Measurements from ENCODE around the gene CALN1.

CALN1 gene

DNA sequence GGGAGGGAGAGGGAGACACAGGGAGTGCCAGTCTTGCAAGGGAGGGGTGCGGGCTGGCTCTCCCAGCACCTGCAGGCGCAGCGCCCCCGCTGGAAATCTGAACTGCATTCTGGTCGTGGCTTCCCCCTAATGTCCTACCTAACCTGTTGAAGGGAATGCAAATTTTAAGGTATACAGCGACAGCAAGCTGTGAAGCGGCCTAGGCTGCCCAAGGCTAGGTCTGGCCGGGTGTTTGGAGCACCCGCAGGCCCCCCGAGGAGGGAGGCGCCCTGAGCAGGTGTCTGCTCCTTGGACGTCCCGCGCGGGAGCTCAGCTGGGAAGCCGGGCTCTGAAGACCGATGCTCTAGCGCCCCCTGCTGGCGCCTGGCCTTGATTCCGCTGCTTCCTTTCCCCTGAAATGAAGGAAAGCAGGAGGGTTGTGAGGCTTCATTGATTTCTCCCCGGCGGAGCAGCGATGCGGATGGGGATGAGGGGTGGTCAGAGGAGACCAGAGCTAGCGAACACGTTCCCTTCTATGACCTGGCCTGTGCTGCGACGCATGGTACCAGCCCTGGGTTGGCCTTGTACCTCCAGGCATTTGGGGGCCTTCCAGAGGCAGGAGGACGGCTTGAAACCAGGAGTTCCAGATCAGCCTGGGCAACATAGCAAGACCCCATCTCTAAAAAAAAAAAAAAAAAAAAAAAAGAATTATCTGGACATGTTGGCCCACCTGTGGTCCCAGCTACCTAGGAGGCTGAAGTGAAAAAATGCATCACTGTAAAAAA, 678.8 kb downstream of the CALN1 start:
- no peak overlapping the region for H3K4me3 ChIP-seq (replicated peaks; ENCODE audit: low read depth, low read length)
- TF ChIP-seq, protein P1, sequence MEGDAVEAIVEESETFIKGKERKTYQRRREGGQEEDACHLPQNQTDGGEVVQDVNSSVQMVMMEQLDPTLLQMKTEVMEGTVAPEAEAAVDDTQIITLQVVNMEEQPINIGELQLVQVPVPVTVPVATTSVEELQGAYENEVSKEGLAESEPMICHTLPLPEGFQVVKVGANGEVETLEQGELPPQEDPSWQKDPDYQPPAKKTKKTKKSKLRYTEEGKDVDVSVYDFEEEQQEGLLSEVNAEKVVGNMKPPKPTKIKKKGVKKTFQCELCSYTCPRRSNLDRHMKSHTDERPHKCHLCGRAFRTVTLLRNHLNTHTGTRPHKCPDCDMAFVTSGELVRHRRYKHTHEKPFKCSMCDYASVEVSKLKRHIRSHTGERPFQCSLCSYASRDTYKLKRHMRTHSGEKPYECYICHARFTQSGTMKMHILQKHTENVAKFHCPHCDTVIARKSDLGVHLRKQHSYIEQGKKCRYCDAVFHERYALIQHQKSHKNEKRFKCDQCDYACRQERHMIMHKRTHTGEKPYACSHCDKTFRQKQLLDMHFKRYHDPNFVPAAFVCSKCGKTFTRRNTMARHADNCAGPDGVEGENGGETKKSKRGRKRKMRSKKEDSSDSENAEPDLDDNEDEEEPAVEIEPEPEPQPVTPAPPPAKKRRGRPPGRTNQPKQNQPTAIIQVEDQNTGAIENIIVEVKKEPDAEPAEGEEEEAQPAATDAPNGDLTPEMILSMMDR (IDR thresholded peaks at IDR 0.05; ENCODE audit: low read depth, low read length, missing control alignments) = peak; percentile 74
- peak; percentile 10 for DNase-seq (ENCODE audit: extremely low read depth, low read depth)

DNA sequence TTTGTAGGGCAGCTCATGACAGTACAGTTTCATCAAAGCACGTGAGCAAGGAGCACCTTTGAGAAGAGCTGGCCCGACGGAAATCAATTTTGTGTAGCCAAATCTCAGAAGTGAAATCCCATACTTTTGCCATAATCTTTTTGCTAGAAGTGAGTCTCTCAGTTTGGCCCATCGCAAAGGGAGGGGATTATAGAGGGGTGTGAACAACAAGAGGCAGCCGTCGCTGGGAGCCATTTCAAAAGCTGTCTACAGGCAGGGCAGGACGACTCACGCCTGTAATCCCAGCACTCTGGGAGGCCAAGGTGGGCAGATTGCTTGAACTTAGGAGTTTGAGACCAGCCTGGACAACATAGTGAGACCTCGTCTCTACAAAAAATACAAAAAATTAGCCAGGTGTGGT, 680.4 kb downstream of the CALN1 start:
- H3K4me3 ChIP-seq (replicated peaks; ENCODE audit: low read depth, low read length) = no peak overlapping the region
- TF ChIP-seq, protein P1 (IDR thresholded peaks at IDR 0.05; ENCODE audit: low read depth, low read length, missing control alignments) = no peak
- DNase-seq (ENCODE audit: extremely low read depth, low read depth) = no peak
